ENCODE measurements around the gene RALGPS1.

- TF ChIP-seq ZSCAN16 (tag by site-specific recombination; IDR thresholded peaks at IDR 0.05) (no peak), SETDB1 (IDR thresholded peaks at IDR 0.05; ENCODE audit: insufficient read length, low read length) (no peak), ZNF23 (tag by site-specific recombination; IDR thresholded peaks at IDR 0.05; ENCODE audit: borderline replicate concordance) (no peak), CTCF (tag by site-specific recombination; IDR thresholded peaks at IDR 0.05) (no peak), TRIM28 (IDR thresholded peaks at IDR 0.05; ENCODE audit: borderline replicate concordance, low read length) (no peak), REPIN1 (tag by site-specific recombination; IDR thresholded peaks at IDR 0.05; ENCODE audit: low read depth) (no peak), KLF10 (tag by site-specific recombination; IDR thresholded peaks at IDR 0.05) (0 out of 2 replicates have a peak, but pooled peaks have one; percentile 35), ZNF558 (tag by site-specific recombination; IDR thresholded peaks at IDR 0.05) (no peak), ZNF280C (tag by site-specific recombination; IDR thresholded peaks at IDR 0.05) (no peak), TSHZ1 (tag by site-specific recombination; IDR thresholded peaks at IDR 0.05; ENCODE audit: borderline replicate concordance) (no peak), MEIS1 (CRISPR knock-in tag; IDR thresholded peaks at IDR 0.05; ENCODE audit: borderline replicate concordance) (no peak), PBX3 (CRISPR knock-in tag; IDR thresholded peaks at IDR 0.05) (no peak)
Measured at GRCh38 chr9:127224178-127224882, 309.7 kb downstream of the RALGPS1 start.
